Neural crest cell (in vitro differentiated cells): ENCODE data around the gene RAB1B. TPM values are rescaled to one million over a fixed set of nuclear protein-coding genes. Genes with fewer than 3 reads are reported as not detected.
A peak's percentile ranks its signal among the peaks of the same experiment; 100 is the strongest.

Experiments
- DNase-seq: peaks from one replicate; pipeline ENCODE4 v3.0.0; 2021; ENCODE audit warnings: low read depth, mixed read lengths, low spot score
- H3K27ac Mint-ChIP-seq: one replicate; pipeline ENCODE4 v1.8.0; 2021; ENCODE audit warnings: mild to moderate bottlenecking, mixed read lengths; ENCODE audit not compliant: unreplicated experiment
- H3K27me3 Mint-ChIP-seq: 2 replicates; pipeline ENCODE4 v1.8.0; 2021; ENCODE audit warnings: low read depth, mild to moderate bottlenecking, mixed read lengths
- H3K36me3 Mint-ChIP-seq: 2 replicates; pipeline ENCODE4 v1.8.0; 2021; ENCODE audit warnings: low read depth, mild to moderate bottlenecking, mixed read lengths
- H3K4me1 Mint-ChIP-seq: 2 replicates; pipeline ENCODE4 v1.8.0; 2021; ENCODE audit warnings: mixed read lengths
- H3K4me3 Mint-ChIP-seq: one replicate; pipeline ENCODE4 v1.8.0; 2021; ENCODE audit warnings: mild to moderate bottlenecking, mixed read lengths
- H3K9me3 Mint-ChIP-seq: 2 replicates; pipeline ENCODE4 v1.8.0; 2021; ENCODE audit warnings: mixed read lengths
- total RNA-seq: library from RNA; stranded (reverse); gene quantifications from 2 replicates; pipeline ENCODE4 v1.2.1, GENCODE V29; 2021
- TF ChIP-seq, protein P1 (sequence below): fragments of 200-600 bp; sonication (generic); conservative IDR thresholded peaks from 2 replicates; pipeline ENCODE4 v1.5.0; 2021; ENCODE audit warnings: antibody characterized with exemption, mild to moderate bottlenecking

RAB1B gene
- total RNA-seq, 1 donor from 2014 or later = 116 TPM

- Mint-ChIP-seq H3K4me3 (no peak overlapping the region), H3K27me3 (peaks cover 56% of the 10 kb centered on the region), H3K36me3 (no peaks in the 10 kb centered on the region), H3K4me1 (peaks cover 17% of the 10 kb centered on the region), H3K27ac (no peak overlapping the region), H3K9me3 (no peaks in the 10 kb centered on the region)
- TF ChIP-seq, protein P1, sequence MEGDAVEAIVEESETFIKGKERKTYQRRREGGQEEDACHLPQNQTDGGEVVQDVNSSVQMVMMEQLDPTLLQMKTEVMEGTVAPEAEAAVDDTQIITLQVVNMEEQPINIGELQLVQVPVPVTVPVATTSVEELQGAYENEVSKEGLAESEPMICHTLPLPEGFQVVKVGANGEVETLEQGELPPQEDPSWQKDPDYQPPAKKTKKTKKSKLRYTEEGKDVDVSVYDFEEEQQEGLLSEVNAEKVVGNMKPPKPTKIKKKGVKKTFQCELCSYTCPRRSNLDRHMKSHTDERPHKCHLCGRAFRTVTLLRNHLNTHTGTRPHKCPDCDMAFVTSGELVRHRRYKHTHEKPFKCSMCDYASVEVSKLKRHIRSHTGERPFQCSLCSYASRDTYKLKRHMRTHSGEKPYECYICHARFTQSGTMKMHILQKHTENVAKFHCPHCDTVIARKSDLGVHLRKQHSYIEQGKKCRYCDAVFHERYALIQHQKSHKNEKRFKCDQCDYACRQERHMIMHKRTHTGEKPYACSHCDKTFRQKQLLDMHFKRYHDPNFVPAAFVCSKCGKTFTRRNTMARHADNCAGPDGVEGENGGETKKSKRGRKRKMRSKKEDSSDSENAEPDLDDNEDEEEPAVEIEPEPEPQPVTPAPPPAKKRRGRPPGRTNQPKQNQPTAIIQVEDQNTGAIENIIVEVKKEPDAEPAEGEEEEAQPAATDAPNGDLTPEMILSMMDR = no peak
- DNase-seq = no peak
Observed at GRCh38 chr11:66294626-66295620, 26.5 kb downstream of the RAB1B start.

- H3K4me1 Mint-ChIP-seq = peaks cover 4% of the 10 kb centered on the region
- H3K9me3 Mint-ChIP-seq = no peaks in the 10 kb centered on the region
- DNase-seq = no peak
- H3K4me3 Mint-ChIP-seq = no peak overlapping the region
- H3K27me3 Mint-ChIP-seq = peaks cover 37% of the 10 kb centered on the region
- TF ChIP-seq, protein P1 = no peak
- no peaks in the 10 kb centered on the region for H3K36me3 Mint-ChIP-seq
- no peak overlapping the region for H3K27ac Mint-ChIP-seq
Observed at GRCh38 chr11:66297610-66298009, 29.2 kb downstream of the RAB1B start.

- TF ChIP-seq, protein P1 = no peak
- H3K4me3 Mint-ChIP-seq = no peak overlapping the region
- H3K27me3 Mint-ChIP-seq = peaks cover 22% of the 10 kb centered on the region
Observed at GRCh38 chr11:66299186-66299585, 30.7 kb downstream of the RAB1B start.

GRCh38 chr11:66302656-66303055, 34.2 kb downstream of the RAB1B start:
- Mint-ChIP-seq H3K4me1 (no peaks in the 10 kb centered on the region), H3K4me3 (no peak overlapping the region), H3K27ac (no peak overlapping the region), H3K36me3 (no peaks in the 10 kb centered on the region), H3K27me3 (peaks cover 10% of the 10 kb centered on the region), H3K9me3 (no peaks in the 10 kb centered on the region)
- no peak for DNase-seq
- TF ChIP-seq, protein P1 = no peak

More at GRCh38 chr11:66299186-66299585, 30.7 kb downstream of the RAB1B start:
- DNase-seq = no peak
- Mint-ChIP-seq H3K27ac (no peak overlapping the region), H3K9me3 (no peaks in the 10 kb centered on the region), H3K4me1 (no peaks in the 10 kb centered on the region), H3K36me3 (no peaks in the 10 kb centered on the region)

GRCh38 chr11:66309475-66309874, 41.0 kb downstream of the RAB1B start:
- peaks cover 13% of the 10 kb centered on the region for H3K4me1 Mint-ChIP-seq
- no peaks in the 10 kb centered on the region for H3K36me3 Mint-ChIP-seq
- H3K4me3 Mint-ChIP-seq = peak overlapping the region; percentile 51
- no peak for DNase-seq
- no peak overlapping the region for H3K27ac Mint-ChIP-seq
- no peaks in the 10 kb centered on the region for H3K9me3 Mint-ChIP-seq
- peaks cover 5% of the 10 kb centered on the region for H3K27me3 Mint-ChIP-seq
- TF ChIP-seq, protein P1 = no peak
